ENCODE results near the gene SLC2A2.

Gene SLC2A2

GRCh38 chr3:171026597-171027293 is at the start of gene SLC2A2:
SLC2A2 (minus strand) TSS chr3:171026720; CDS start chr3:171026670, 50 bp downstream.
- DNase-seq, result no peak

GRCh38 chr3:171072432-171072831 is 45.9 kb upstream of the SLC2A2 start:
- DNase-seq, result no peak

GRCh38 chr3:171068658-171069057 is 42.1 kb upstream of the SLC2A2 start:
- no peak for DNase-seq

GRCh38 chr3:171066206-171066605 is 39.7 kb upstream of the SLC2A2 start:
- no peak for DNase-seq

- DNase-seq, result no peak
These were observed 39.2 kb upstream of the SLC2A2 start for GRCh38 chr3:171065732-171066131.

GRCh38 chr3:171064461-171064860 is 37.9 kb upstream of the SLC2A2 start:
- DNase-seq, result no peak

GRCh38 chr3:171061749-171062148 is 35.2 kb upstream of the SLC2A2 start:
- no peak for DNase-seq

GRCh38 chr3:171059978-171060377 is 33.5 kb upstream of the SLC2A2 start:
- no peak for DNase-seq

GRCh38 chr3:171058873-171059603 is 32.5 kb upstream of the SLC2A2 start:
- DNase-seq, result no peak

- no peak for DNase-seq
These were observed 31.5 kb upstream of the SLC2A2 start for GRCh38 chr3:171058058-171058457.

- DNase-seq, result no peak
These were observed 30.6 kb upstream of the SLC2A2 start for GRCh38 chr3:171057072-171057471.

- DNase-seq, result no peak
These were observed 30.0 kb upstream of the SLC2A2 start for GRCh38 chr3:171056528-171056927.

GRCh38 chr3:171055336-171056178 is 29.0 kb upstream of the SLC2A2 start:
- no peak for DNase-seq

GRCh38 chr3:171054921-171055320 is 28.4 kb upstream of the SLC2A2 start:
- DNase-seq, result no peak

GRCh38 chr3:171054231-171054630 is 27.7 kb upstream of the SLC2A2 start:
- DNase-seq, result no peak

GRCh38 chr3:171049861-171050444 is 23.4 kb upstream of the SLC2A2 start:
- DNase-seq, result peak; percentile 58

GRCh38 chr3:171046760-171047159 is 20.2 kb upstream of the SLC2A2 start:
- DNase-seq, result no peak

- no peak for DNase-seq
These were observed 18.6 kb upstream of the SLC2A2 start for GRCh38 chr3:171044835-171045793.

GRCh38 chr3:171044384-171044783 is 17.9 kb upstream of the SLC2A2 start:
- DNase-seq, result no peak

GRCh38 chr3:171039674-171040073 is 13.2 kb upstream of the SLC2A2 start:
- no peak for DNase-seq

- no peak for DNase-seq
These were observed 11.8 kb upstream of the SLC2A2 start for GRCh38 chr3:171038342-171038741.

GRCh38 chr3:171028779-171029232 is 2.3 kb upstream of the SLC2A2 start:
- no peak for DNase-seq

Measured in activated CD8-positive, alpha-beta memory T cell treated with anti-CD3 and anti-CD28 coated beads, Interleukin-2, amount 50 U/mL, for 48 hours (primary cell).